ENCODE results near the gene PHKA1. TPM values are rescaled to one million over a fixed set of nuclear protein-coding genes. Genes with fewer than 3 reads are reported as not detected.

Gene PHKA1
- total and polyA plus RNA-seq, 2 donors (not counting 3 experiments of a cell fraction or from before 2014, with no cell fraction given): 3.3 to 5.5 TPM

- no peaks in the 10 kb centered on the region for H3K9me3 ChIP-seq (replicated peaks; ENCODE audit: control insufficient read depth, insufficient read depth, low read length)
- no peaks in the 10 kb centered on the region for H3K79me2 ChIP-seq (ENCODE audit: control insufficient read depth, insufficient read depth, low read length)
- no peak overlapping the region for H3K9ac ChIP-seq (replicated peaks; ENCODE audit: extremely low read depth, insufficient read depth, low read length)
- H3K27ac ChIP-seq (ENCODE audit: insufficient read depth, low read depth, low read length): no peak overlapping the region
- no peaks in the 10 kb centered on the region for H3K9me1 ChIP-seq (replicated peaks; ENCODE audit: control insufficient read depth, extremely low read depth, insufficient read depth, low read length)
- CTCF ChIA-PET: no interaction called here
- intact Hi-C loops (cut with micrococcal nuclease): no loop called here
- no TSS peak for BruUV-seq (replicated peaks)
- H4K20me1 ChIP-seq (replicated peaks; ENCODE audit: control insufficient read depth, extremely low read depth, insufficient read depth, low read length): no peaks in the 10 kb centered on the region
- H3K4me1 ChIP-seq (ENCODE audit: control insufficient read depth, extremely low read depth, insufficient read depth, low read length): no peaks in the 10 kb centered on the region
- dilution Hi-C loops (cut with MboI; ENCODE audit: extremely low pct_ligation_motif_present, low sequenced_read_pairs): no loop called here
- no peaks in the 10 kb centered on the region for H3K27me3 ChIP-seq (ENCODE audit: control insufficient read depth in 2 of 2, insufficient read depth in 2 of 2, low read length in 2 of 2)
- POLR2A ChIA-PET: no interaction called here
- FAIRE-seq (no peak), DNase-seq (ENCODE audit: low read depth, low spot score) (peak; percentile 32)
- no peaks in the 10 kb centered on the region for H3K36me3 ChIP-seq (ENCODE audit: control insufficient read depth in 2 of 2, extremely low read depth in 1 of 2, insufficient read depth in 2 of 2, low read length in 2 of 2)
- no peak overlapping the region for H3K4me2 ChIP-seq (ENCODE audit: insufficient read depth, low read length)
- TF ChIP-seq CTCF (IDR thresholded peaks at IDR 0.05; ENCODE audit: extremely low read depth in 1 of 2, insufficient read depth in 1 of 2, low read depth in 1 of 2, low read length in 2 of 2) (peak in 1 of 2 donors; percentile 28), JUN (IDR thresholded peaks at IDR 0.05; ENCODE audit: borderline replicate concordance, insufficient read depth, insufficient read length, low read depth) (no peak)
- no peak overlapping the region for H2AFZ ChIP-seq (ENCODE audit: low read depth, low read length)
- no peak overlapping the region for H3K4me3 ChIP-seq (replicated peaks in 1 of 3; ENCODE audit: insufficient read depth in 1 of 3, low read depth in 1 of 3, low read length in 3 of 3)
Measured at GRCh38 chrX:72609313-72609712, 104.8 kb downstream of the PHKA1 start.

- no peaks in the 10 kb centered on the region for H4K20me1 ChIP-seq (replicated peaks; ENCODE audit: control insufficient read depth, extremely low read depth, insufficient read depth, low read length)
- no TSS peak for BruUV-seq (replicated peaks)
- no peaks in the 10 kb centered on the region for H3K9me3 ChIP-seq (replicated peaks; ENCODE audit: control insufficient read depth, insufficient read depth, low read length)
- no peaks in the 10 kb centered on the region for H3K4me1 ChIP-seq (ENCODE audit: control insufficient read depth, extremely low read depth, insufficient read depth, low read length)
- POLR2A ChIA-PET: no interaction called here
- no peaks in the 10 kb centered on the region for H3K27me3 ChIP-seq (ENCODE audit: control insufficient read depth in 2 of 2, insufficient read depth in 2 of 2, low read length in 2 of 2)
- CTCF ChIA-PET: no interaction called here
- dilution Hi-C loops (cut with MboI; ENCODE audit: extremely low pct_ligation_motif_present, low sequenced_read_pairs): no loop called here
- no peak overlapping the region for H3K4me3 ChIP-seq (replicated peaks in 1 of 3; ENCODE audit: insufficient read depth in 1 of 3, low read depth in 1 of 3, low read length in 3 of 3)
- H3K9me1 ChIP-seq (replicated peaks; ENCODE audit: control insufficient read depth, extremely low read depth, insufficient read depth, low read length): no peaks in the 10 kb centered on the region
- no peak overlapping the region for H3K4me2 ChIP-seq (ENCODE audit: insufficient read depth, low read length)
- intact Hi-C loops (cut with micrococcal nuclease): no loop called here
- no peaks in the 10 kb centered on the region for H3K79me2 ChIP-seq (ENCODE audit: control insufficient read depth, insufficient read depth, low read length)
- TF ChIP-seq MYC (IDR thresholded peaks at IDR 0.05; ENCODE audit: low read depth, low read length) (no peak), EZH2 (IDR thresholded peaks at IDR 0.05; ENCODE audit: borderline replicate concordance, low read depth, low read length, severe bottlenecking) (no peak), CTCF (IDR thresholded peaks at IDR 0.05; ENCODE audit: extremely low read depth in 1 of 2, insufficient read depth in 1 of 2, low read depth in 1 of 2, low read length in 2 of 2) (no peak), POLR2A (IDR thresholded peaks at IDR 0.05; ENCODE audit: low read depth, low read length) (no peak), MAX (IDR thresholded peaks at IDR 0.05; ENCODE audit: insufficient read depth, insufficient read length) (no peak), POLR2AphosphoS5 (IDR thresholded peaks at IDR 0.05; ENCODE audit: insufficient read depth, low read depth, low read length) (no peak), GATA2 (IDR thresholded peaks at IDR 0.05; ENCODE audit: insufficient read depth, insufficient read length, low read depth, low read length) (no peak), FOS (IDR thresholded peaks at IDR 0.05; ENCODE audit: borderline replicate concordance, insufficient read depth, low read length) (no peak)
- no peaks in the 10 kb centered on the region for H3K36me3 ChIP-seq (ENCODE audit: control insufficient read depth in 2 of 2, extremely low read depth in 1 of 2, insufficient read depth in 2 of 2, low read length in 2 of 2)
- DNase-seq (ENCODE audit: low read depth, low spot score): no peak
- H2AFZ ChIP-seq (ENCODE audit: low read depth, low read length): no peak overlapping the region
- H3K27ac ChIP-seq (ENCODE audit: insufficient read depth, low read depth, low read length): no peak overlapping the region
- no peak overlapping the region for H3K9ac ChIP-seq (replicated peaks; ENCODE audit: extremely low read depth, insufficient read depth, low read length)
- no peak for FAIRE-seq
Measured at GRCh38 chrX:72604705-72605104, 109.4 kb downstream of the PHKA1 start.

Measured in endothelial cell of umbilical vein (primary cell).